Activated naive CD8-positive, alpha-beta T cell treated with anti-CD3 and anti-CD28 coated beads, Interleukin-2, amount 10 ng/mL, durations not matched to agents 7 days and 5 days (primary cell): ENCODE measurements around the gene CARNS1. TPM values are rescaled to one million over a fixed set of nuclear protein-coding genes. Genes with fewer than 3 reads are reported as not detected.
A peak's percentile ranks its signal among the peaks of the same experiment; 100 is the strongest.
"Not testable (repeated sequence)": the region's sequence is repeated elsewhere in the genome, so short reads cannot be mapped to it uniquely, and the experiment has no call there.

Experiments
- ATAC-seq: fragments of 150-1000 bp; cut with Tn5 transposase; one replicate; pipeline ENCODE4 v1.10.0; 2021; ENCODE audit warnings: low read depth, moderate library complexity
- POLR2A ChIA-PET: fragments of 350-600 bp; sonication (Branson Sonifier 250); formaldehyde crosslinking; loops from one replicate; lab custom pipeline; 2021; ENCODE audit warnings: antibody characterized with exemption; lab: Charles Lee
- DNase-seq: peaks from one replicate; pipeline ENCODE4 v3.0.0; 2021
- H3K27ac Mint-ChIP-seq: one replicate; pipeline ENCODE4 v1.8.0; 2022; ENCODE audit warnings: mild to moderate bottlenecking, mixed read lengths
- H3K27me3 Mint-ChIP-seq: one replicate; pipeline ENCODE4 v1.8.0; 2022; ENCODE audit warnings: mild to moderate bottlenecking, moderate library complexity, mixed read lengths
- H3K36me3 Mint-ChIP-seq: one replicate; pipeline ENCODE4 v1.8.0; 2021; ENCODE audit warnings: mild to moderate bottlenecking, mixed read lengths
- H3K4me1 Mint-ChIP-seq: one replicate; pipeline ENCODE4 v1.8.0; 2021; ENCODE audit warnings: mixed read lengths
- H3K4me3 Mint-ChIP-seq: one replicate; pipeline ENCODE4 v1.8.0; 2022; ENCODE audit warnings: mild to moderate bottlenecking, moderate library complexity, mixed read lengths
- H3K9me3 Mint-ChIP-seq: one replicate; pipeline ENCODE4 v1.8.0; 2021; ENCODE audit warnings: mixed read lengths
- total RNA-seq, 2 experiments: library from RNA; stranded (reverse); gene quantifications; one replicate each; pipeline ENCODE4 v1.2.3, GENCODE V29; 2021

The CARNS1 gene
- total RNA-seq, 2 experiments from 2014 or later: 5.5 to 5.6 TPM

GRCh38 chr11:67395555-67396258 lies 19.8 kb upstream of the CARNS1 start:
- Mint-ChIP-seq H3K27ac (peak overlapping the region; percentile 97), H3K9me3 (no peaks in the 10 kb centered on the region), H3K4me3 (no peak overlapping the region), H3K36me3 (peaks cover 28% of the 10 kb centered on the region), H3K27me3 (no peaks in the 10 kb centered on the region), H3K4me1 (peaks cover 47% of the 10 kb centered on the region)
- ATAC-seq (no peak), DNase-seq (no peak)
- POLR2A ChIA-PET: interaction anchor here (0.8 to 12.5 kb wide), 13 partner anchors 8 to 108 kb away, joined by 3 to 491 read pairs (median 6); partner anchors contain the start of genes POLD4, PTPRCAP, RPS6KB2 and TBC1D10C

GRCh38 chr11:67396259-67396581 lies 19.3 kb upstream of the CARNS1 start:
- Mint-ChIP-seq H3K36me3 (peaks cover 29% of the 10 kb centered on the region), H3K4me3 (peak overlapping the region; percentile 31), H3K27me3 (no peaks in the 10 kb centered on the region), H3K9me3 (no peaks in the 10 kb centered on the region), H3K27ac (peak overlapping the region; percentile 97), H3K4me1 (peaks cover 44% of the 10 kb centered on the region)
- ATAC-seq: peak; percentile 0
- POLR2A ChIA-PET: interaction anchor here (0.6 to 12.5 kb wide), 15 partner anchors 9 to 108 kb away, joined by 3 to 491 read pairs (median 5); partner anchors contain the start of genes CLCF1, POLD4, PTPRCAP and RPS6KB2
- no peak for DNase-seq

- ATAC-seq (peak; percentile 19), DNase-seq (peak; percentile 56)
- H3K4me1 Mint-ChIP-seq: peaks cover 42% of the 10 kb centered on the region
- peak overlapping the region; percentile 80 for H3K4me3 Mint-ChIP-seq
- H3K27ac Mint-ChIP-seq: peak overlapping the region; percentile 97
- peaks cover 29% of the 10 kb centered on the region for H3K36me3 Mint-ChIP-seq
- H3K27me3 Mint-ChIP-seq: no peaks in the 10 kb centered on the region
- no peaks in the 10 kb centered on the region for H3K9me3 Mint-ChIP-seq
- POLR2A ChIA-PET: interaction anchor here (0.6 to 12.5 kb wide), 14 partner anchors 8 to 109 kb away, joined by 3 to 491 read pairs (median 6); partner anchors contain the start of genes CLCF1, POLD4, PTPRCAP and RPS6KB2
Observed at GRCh38 chr11:67396587-67397389, 18.7 kb upstream of the CARNS1 start.

- Mint-ChIP-seq H3K27ac (peak overlapping the region; percentile 81), H3K9me3 (no peaks in the 10 kb centered on the region), H3K36me3 (peaks cover 29% of the 10 kb centered on the region), H3K4me1 (peaks cover 38% of the 10 kb centered on the region), H3K27me3 (no peaks in the 10 kb centered on the region), H3K4me3 (peak overlapping the region; percentile 80)
- POLR2A ChIA-PET: interaction anchor here (0.8 to 12.5 kb wide), 6 partner anchors 11 to 88 kb away, joined by 3 to 491 read pairs (median 8); partner anchors contain the start of genes POLD4, PTPRCAP and RPS6KB2
- DNase-seq: no peak
- no peak for ATAC-seq
Observed at GRCh38 chr11:67397536-67397935, 17.9 kb upstream of the CARNS1 start.

- Mint-ChIP-seq H3K27ac (peak overlapping the region; percentile 81), H3K27me3 (no peaks in the 10 kb centered on the region), H3K4me1 (peaks cover 35% of the 10 kb centered on the region), H3K9me3 (no peaks in the 10 kb centered on the region), H3K36me3 (peaks cover 29% of the 10 kb centered on the region), H3K4me3 (peak overlapping the region; percentile 80)
- POLR2A ChIA-PET: interaction anchor here (0.8 to 12.5 kb wide), 4 partner anchors 10 to 45 kb away, joined by 3 to 491 read pairs (median 24); partner anchors contain the start of genes POLD4, PTPRCAP and RPS6KB2
- no peak for ATAC-seq
- DNase-seq: no peak
Observed at GRCh38 chr11:67397986-67398660, 17.4 kb upstream of the CARNS1 start.

GRCh38 chr11:67398661-67399563 lies 16.6 kb upstream of the CARNS1 start:
- Mint-ChIP-seq H3K36me3 (peaks cover 28% of the 10 kb centered on the region), H3K4me1 (peaks cover 35% of the 10 kb centered on the region), H3K4me3 (peak overlapping the region; percentile 93), H3K9me3 (no peaks in the 10 kb centered on the region), H3K27ac (peak overlapping the region; percentile 56), H3K27me3 (no peaks in the 10 kb centered on the region)
- ATAC-seq (no peak), DNase-seq (no peak)
- POLR2A ChIA-PET: interaction anchor here (0.6 to 12.5 kb wide), 8 partner anchors 9 to 86 kb away, joined by 3 to 491 read pairs (median 36); partner anchors contain the start of genes AIP, CARNS1, POLD4 and PTPRCAP

GRCh38 chr11:67400251-67400941 lies 15.1 kb upstream of the CARNS1 start:
- H3K9me3 Mint-ChIP-seq: no peaks in the 10 kb centered on the region

GRCh38 chr11:67400942-67401494 lies 14.5 kb upstream of the CARNS1 start:
- Mint-ChIP-seq H3K27ac (peak overlapping the region; percentile 84), H3K9me3 (no peaks in the 10 kb centered on the region), H3K27me3 (no peaks in the 10 kb centered on the region), H3K4me3 (peak overlapping the region; percentile 93), H3K4me1 (peaks cover 39% of the 10 kb centered on the region), H3K36me3 (peaks cover 41% of the 10 kb centered on the region)
- DNase-seq: no peak
- no peak for ATAC-seq
- POLR2A ChIA-PET: interaction anchor here (0.8 to 12.5 kb wide), 24 partner anchors 8 to 1786 kb away, joined by 3 to 491 read pairs (median 7); partner anchors contain the start of genes AIP, CARNS1, CDK2AP2 and NUDT8

More at GRCh38 chr11:67400251-67400941, 15.1 kb upstream of the CARNS1 start:
- Mint-ChIP-seq H3K36me3 (peaks cover 37% of the 10 kb centered on the region), H3K27ac (peak overlapping the region; percentile 84), H3K4me3 (peak overlapping the region; percentile 93), H3K27me3 (no peaks in the 10 kb centered on the region), H3K4me1 (peaks cover 39% of the 10 kb centered on the region)
- POLR2A ChIA-PET: interaction anchor here (1.2 to 12.5 kb wide), 14 partner anchors 8 to 113 kb away, joined by 3 to 491 read pairs (median 22); partner anchors contain the start of genes AIP, CARNS1, PITPNM1 and POLD4
- ATAC-seq (no peak), DNase-seq (no peak)

- POLR2A ChIA-PET: interaction anchor here (0.8 to 12.5 kb wide), 25 partner anchors 10 to 1787 kb away, joined by 3 to 491 read pairs (median 5); partner anchors contain the start of genes AIP, CARNS1, CDK2AP2 and NUDT8
- ATAC-seq (peak; percentile 55), DNase-seq (peak; percentile 98)
- H3K4me1 Mint-ChIP-seq: peaks cover 40% of the 10 kb centered on the region
- H3K36me3 Mint-ChIP-seq: peaks cover 44% of the 10 kb centered on the region
- peak within 1 kb of the TSS; percentile 98 for H3K4me3 Mint-ChIP-seq
- no peaks in the 10 kb centered on the region for H3K27me3 Mint-ChIP-seq
- no peaks in the 10 kb centered on the region for H3K9me3 Mint-ChIP-seq
- H3K27ac Mint-ChIP-seq: peak within 1 kb of the TSS; percentile 95
Observed at GRCh38 chr11:67401495-67402191, 13.8 kb upstream of the CARNS1 start, which contains the start of gene PPP1CA. PPP1CA (minus strand) TSS chr11:67401858; CDS start chr11:67401782, 76 bp downstream.

- H3K36me3 Mint-ChIP-seq: peaks cover 47% of the 10 kb centered on the region
- not testable (repeated sequence) for H3K9me3 Mint-ChIP-seq, DNase-seq, ATAC-seq, H3K27me3 Mint-ChIP-seq
- H3K27ac Mint-ChIP-seq: peak overlapping the region; percentile 95
- H3K4me1 Mint-ChIP-seq: peaks cover 40% of the 10 kb centered on the region
- H3K4me3 Mint-ChIP-seq: peak overlapping the region; percentile 98
- POLR2A ChIA-PET: interaction anchor here (0.7 to 12.5 kb wide), 24 partner anchors 11 to 1788 kb away, joined by 3 to 491 read pairs (median 7); partner anchors contain the start of genes AIP, CARNS1, CDK2AP2 and PITPNM1
Observed at GRCh38 chr11:67402192-67402839, 13.2 kb upstream of the CARNS1 start.
